NCI-H1694 (cell line): Measurements from ENCODE around the gene HCRTR1.
A peak's percentile ranks its signal among the peaks of the same experiment; 100 is the strongest.

Source experiments
- DNase-seq: peaks from one replicate; lab custom pipeline; 2025; lab: John Stamatoyannopoulos, UW

The HCRTR1 gene

DNA sequence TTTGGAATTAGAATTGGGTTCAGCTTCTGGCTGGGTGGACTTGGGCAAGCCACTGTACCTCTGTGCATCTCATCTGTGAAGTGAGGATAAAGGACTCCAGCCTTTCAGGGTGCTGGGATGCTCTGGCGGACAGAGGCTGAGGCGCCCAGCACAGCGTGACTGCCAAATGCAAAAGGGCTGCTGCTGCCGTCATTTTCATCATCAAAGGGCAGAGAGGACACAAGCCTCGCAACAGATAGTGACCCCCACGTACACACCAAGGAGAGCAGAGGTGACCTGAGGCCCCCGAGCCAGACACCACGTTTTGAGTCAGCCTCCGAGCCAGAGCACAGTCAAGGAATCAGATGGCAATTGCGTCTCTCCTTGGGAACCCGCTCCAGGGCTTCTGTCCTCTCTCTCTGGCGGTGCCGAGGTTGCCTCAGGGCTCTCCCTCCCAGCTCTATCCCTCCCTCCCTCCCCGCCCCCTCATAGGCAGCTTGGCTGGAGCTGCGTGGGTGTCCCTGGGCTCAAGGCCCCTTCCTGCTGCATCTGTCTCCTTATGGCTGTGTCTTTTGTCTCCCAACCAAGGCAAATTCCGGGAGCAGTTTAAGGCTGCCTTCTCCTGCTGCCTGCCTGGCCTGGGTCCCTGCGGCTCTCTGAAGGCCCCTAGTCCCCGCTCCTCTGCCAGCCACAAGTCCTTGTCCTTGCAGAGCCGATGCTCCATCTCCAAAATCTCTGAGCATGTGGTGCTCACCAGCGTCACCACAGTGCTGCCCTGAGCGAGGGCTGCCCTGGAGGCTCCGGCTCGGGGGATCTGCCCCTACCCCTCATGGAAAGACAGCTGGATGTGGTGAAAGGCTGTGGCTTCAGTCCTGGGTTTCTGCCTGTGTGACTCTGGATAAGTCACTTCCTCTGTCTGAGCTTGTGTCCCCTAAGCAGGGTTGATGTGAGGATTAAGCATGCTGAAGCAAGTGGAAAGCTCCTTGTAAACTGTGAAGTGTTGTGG is 9.0 kb downstream of the HCRTR1 start:
- DNase-seq = no peak

DNA sequence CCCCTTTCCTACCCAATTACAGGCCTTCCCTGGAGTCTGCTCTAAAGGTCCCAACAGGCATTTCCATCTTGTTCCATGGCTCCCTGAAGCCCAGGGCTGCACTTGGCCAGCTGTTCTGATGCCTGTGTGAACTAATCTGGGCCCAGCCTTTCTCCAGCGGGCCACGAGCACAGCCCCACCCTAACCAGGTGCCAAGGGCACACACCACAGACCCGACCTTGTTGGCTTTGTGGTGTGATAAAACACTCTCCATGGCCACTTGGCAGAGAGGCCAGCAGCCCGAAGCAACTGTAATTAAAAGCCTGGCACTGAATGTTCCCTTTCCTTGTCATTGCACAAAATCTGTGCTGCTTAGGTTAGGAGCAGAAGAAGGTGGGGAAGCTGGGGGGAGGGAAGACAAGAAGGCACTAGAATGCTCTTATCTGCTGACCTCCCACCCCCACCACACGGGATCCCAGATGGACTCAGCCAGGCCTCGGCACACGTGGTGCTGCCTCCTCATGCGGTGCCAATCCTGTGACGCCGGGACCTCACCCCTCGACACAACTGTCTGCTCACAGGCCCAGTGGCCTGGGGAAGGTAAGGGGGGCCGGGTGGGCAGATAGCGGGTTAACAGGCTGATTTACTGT is 9.9 kb downstream of the HCRTR1 start:
- DNase-seq = no peak

- peak; percentile 74 for DNase-seq
These were observed 10.6 kb downstream of the HCRTR1 start for GRCh38 chr1:31627930-31628559.

DNA sequence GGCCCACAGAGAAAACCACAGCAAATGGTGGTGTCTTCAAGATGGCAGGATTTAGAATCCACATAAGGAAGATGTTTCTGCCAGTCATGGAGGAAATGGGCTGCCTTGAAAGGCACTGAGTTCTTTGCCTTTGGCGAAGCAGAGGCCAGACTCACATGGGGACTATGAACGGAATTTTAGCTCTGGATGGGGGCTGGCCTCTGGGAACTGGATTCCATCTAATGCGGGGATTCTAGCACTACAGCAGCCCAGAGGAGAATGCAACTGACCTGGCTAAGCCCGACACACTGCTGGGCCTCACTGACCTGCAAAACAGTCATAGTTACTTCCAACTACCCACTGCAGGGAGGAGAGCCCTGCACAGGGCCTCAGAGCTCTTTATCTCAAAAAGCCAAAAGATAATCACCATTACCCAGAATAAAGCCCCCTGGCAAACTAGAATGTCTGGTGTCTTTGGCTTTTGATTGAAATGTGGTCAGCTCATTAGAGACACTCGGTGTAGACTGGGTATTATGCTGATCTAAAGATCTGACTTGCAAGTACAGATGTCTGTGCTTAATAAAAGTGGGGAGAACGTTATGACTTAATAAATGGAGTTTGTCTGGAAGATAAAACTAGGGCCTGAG is 11.6 kb downstream of the HCRTR1 start:
- no peak for DNase-seq

DNA sequence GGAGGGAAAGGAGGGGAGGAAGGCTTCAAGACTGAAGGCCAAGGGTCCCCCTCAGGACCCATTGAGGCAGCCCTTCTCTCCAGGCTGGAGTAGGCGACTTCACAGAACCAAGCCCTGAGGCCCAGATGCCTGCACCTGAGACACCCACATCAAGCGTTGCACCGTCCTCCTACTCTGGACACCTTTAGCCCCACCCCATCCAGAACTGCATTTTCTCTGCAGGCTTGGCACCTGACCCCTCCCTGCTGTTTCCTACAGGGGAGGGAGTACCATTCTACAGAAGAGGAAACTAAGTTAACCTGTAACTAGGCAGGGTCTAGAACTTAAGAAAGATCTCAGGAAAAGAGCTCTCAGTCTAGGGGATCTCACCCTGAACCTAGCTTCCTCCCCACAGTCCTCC is 15.2 kb downstream of the HCRTR1 start:
- DNase-seq = no peak

GRCh38 chr1:31633117-31633516 is 15.6 kb downstream of the HCRTR1 start:
- no peak for DNase-seq

- no peak for DNase-seq
These were observed 20.6 kb downstream of the HCRTR1 start for GRCh38 chr1:31637915-31638673.

DNA sequence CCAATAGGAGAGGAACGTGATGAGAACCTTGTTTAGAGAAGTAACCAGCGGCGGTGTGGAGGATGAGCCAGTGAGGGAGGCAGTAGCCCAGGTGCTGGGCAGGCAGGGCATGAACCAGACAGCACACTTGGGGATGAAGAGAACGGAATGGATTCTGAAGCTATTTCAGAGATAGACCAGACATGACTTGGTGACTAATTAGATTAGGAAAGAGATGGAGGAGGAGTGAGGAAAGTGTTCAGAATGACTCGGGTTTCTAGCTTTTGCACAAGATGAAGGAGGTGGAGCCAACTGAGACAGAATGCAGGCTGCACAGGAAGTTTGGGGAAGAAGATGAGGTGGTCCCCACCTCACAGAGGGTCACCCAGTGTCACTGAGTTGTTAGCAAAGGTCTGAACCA is 22.1 kb downstream of the HCRTR1 start:
- DNase-seq = no peak

DNA sequence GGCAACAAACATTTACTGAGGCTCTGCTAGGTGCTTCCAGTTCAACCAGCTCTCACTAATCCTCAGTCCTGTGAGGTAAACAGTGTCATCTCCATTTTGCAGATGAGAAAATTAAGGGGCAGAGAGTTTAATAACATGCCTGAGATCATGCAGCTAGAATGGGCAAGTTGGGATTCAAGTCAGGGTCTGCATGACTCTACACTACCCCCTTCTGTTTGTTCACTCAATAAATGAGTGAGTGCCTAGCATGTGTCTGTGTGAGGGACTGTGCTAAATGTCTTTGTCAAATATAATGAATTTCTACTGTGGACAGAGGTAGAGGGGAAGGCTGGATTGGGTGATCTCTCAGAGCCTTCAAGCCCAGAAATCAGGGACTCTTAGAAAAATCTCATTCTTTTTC is 22.7 kb downstream of the HCRTR1 start:
- no peak for DNase-seq

DNA sequence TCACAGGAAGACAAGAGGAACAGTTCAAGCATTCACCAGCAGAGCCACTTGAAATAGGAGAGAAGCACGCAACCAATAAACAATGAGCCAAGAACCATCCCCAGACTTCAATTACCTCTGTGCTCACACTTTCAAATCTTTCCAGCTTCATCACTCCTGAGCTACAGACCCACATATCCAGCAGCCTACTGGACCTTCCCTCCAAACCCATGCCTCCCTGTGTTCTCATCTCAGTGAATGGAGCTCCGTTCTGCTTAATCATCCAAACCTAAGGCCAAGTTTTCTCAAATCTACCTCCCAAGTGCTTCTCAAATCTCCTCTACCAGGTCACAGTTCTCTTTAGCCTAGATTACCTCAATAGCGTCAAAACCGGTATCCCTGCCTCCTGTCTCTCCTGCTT is 23.5 kb downstream of the HCRTR1 start:
- DNase-seq = no peak

DNA sequence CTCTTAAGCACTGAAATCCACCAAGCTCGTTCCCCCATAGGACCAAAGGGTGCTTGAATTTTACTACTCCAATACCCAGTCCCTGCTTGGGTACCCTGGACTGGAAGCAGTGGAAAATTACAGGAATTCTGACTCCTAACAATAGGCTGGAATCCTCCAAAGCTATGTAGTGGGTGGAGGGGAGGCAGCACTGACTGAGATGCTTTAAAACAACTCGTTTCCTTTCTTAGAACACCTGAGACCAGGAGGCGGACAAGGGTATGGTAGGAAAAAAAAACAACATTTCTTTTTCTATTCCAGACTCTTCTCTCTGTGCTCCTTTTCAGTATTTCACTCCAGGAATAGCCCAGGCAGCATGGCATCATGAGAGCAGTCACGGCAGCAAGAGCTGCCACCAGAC is 24.9 kb downstream of the HCRTR1 start:
- no peak for DNase-seq

GRCh38 chr1:31642897-31643296 is 25.4 kb downstream of the HCRTR1 start:
- no peak for DNase-seq

DNA sequence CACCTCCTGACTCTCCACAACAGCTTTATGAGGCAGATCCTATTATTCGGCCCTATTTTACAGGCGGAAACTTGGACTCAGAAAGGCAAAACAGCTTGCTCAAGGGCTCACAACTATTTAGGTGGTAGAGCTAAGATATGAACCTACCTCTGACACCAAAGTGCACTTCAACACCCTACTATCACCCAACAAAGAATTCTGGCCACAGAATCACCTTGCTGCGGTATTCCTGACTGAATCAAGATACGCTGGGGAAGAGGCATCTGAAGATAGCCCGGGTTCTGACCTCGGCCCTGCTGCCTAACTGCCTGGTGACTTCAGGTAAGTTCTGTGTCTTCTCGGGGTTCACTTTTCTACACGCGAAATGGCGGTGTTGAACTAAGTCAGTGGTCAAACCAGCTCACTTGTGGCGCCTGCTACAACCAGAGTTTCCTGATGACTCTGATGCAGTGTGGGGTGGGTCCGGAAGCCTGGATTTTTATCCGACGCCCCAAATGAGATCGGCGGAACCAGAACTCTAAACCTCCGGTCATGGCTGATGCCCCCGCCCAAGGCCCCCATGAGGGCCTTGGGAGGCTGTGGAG is 26.6 kb downstream of the HCRTR1 start:
- no peak for DNase-seq

DNA sequence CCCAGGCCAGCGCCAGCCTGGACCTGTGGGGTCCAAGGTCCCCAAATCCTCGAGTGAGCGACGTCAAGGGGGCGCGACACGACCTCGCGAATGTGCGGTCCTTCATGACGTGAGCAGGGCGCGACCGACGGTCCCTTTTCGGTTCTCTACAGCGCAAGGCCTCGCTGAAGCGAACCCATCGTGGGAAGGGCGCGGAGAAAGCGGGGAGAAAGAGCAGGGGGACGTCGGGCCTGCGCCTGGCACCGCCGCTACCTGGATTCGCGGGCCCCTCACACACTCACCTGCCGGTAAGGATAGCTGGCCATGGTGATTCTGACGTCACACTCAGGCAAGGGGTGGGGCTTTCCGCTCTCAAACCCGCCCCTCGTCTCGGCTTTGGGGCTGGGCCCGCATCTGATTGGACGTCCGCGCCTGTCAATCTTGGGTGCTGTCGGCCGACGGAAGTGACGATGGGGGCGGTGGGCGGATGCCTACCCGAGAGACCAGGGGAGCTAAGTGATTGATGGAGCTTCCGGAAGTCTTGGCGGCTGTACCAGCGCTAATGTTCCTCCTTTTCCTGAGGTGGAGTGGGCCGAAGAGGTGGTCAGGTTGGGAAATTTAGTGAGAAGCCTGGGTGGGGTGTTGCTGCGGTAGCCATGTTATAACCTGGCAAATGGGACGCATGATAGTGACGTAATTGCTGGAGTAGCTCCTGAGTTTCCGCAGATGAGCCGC is 27.2 kb downstream of the HCRTR1 start, which contains the start of gene PEF1:
PEF1 (minus strand) TSS at position 317 of the 714 bp plus-strand sequence; CDS start at position 305, 12 bp downstream.
- DNase-seq = peak; percentile 92

DNA sequence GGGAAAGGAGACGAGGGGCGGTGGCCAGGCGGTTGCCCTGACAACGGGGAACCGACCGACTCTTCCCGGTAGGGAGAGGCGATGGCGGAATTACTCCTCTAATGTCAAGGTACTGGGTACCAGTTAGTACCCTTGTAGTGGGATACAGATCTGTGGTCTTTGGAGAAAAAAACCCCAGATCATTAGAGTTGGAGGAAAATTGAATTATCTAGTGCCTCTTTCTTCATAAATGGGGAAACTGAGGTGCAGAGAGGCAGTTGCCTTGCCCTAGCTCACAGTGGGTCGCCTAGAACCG is 27.7 kb downstream of the HCRTR1 start:
- DNase-seq = no peak

DNA sequence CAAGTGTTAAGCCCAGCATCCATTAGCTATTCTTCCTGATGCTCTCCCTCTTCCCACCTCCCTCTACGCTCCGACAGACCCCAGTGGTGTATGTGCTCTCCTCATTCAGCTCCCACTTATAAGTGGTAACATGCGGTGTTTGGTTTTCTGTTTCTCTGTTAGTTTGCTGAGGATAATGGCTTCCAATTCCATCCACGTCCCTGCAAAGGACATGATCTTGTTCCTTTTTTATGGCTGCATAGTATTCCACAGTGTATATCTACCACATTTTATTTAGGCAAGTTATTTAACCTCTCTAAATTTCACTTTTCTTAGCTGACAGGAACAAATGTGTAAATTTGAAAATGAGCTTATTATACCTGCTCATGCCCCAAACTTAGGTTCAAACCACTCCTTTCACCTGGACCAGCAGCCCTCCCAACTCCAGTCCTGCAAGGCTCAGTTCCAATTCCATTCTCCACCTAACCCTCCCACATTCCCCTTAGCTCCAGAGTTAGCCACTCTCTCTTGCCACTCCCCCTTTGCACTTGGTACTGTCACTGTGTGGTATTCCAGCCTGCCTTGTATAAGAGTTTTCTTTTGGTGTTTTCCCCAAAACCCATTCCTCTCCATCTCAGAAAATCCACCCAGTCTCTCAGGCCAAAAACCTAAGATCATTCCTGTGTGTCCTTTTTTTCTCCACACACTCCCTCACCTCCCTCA is 28.9 kb downstream of the HCRTR1 start:
- DNase-seq = no peak

DNA sequence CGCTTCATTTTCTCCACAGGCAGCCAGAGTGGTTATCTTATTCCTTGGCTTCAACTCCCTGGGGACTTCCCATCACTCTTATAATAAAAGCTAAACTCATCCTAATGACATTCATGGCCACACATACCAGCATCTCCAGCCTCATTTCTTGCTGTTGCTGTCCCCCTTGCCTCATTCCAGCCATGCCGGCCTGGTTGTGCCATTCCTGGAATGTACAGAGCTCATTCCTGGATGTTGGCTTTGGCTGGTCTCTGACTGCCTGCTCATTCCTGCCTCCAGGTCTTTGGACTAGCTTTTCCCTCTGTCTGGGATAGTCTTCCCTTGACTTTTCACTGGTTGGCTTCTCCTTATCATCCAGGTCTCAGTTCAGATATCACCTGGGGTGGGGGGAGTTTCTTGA is 29.6 kb downstream of the HCRTR1 start:
- DNase-seq = no peak

DNA sequence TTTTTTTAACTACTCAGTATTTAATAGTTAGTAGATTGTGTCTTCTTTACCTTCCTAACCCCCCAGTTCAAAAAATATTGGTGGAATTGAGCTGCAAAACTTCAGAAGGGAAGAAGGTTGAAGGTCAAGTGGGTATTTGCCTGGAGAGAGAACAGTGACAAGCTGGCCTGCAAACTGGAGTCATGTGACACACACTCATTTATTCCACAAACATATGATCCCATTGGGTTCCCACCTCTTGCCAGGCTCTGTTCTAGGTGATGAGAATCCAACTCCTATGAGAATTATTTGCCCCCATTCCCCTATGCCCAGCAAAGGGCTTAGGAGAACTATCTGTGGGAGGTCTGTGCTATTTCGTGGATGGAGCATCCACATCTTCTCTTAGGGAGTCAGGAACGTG is 30.7 kb downstream of the HCRTR1 start:
- no peak for DNase-seq

- no peak for DNase-seq
These were observed 31.3 kb downstream of the HCRTR1 start for GRCh38 chr1:31648641-31649357.
